Stimulated activated CD8-positive, alpha-beta memory T cell treated with anti-CD3 and anti-CD28 coated beads, Interleukin-4, amount 100 ng/mL, for 4 hours (primary cell): Measurements from ENCODE around the gene FANCM.

ENCODE experiments used
- DNase-seq, 2 donors: peaks; one replicate each; pipeline ENCODE4 v3.0.0-alpha.2; 2020; ENCODE audit warnings: low read depth in 2 of 2, low spot score in 1 of 2

The FANCM gene

GRCh38 chr14:45135659-45136395 lies at the start of gene FANCM:
Gene FANCM (plus strand): TSS chr14:45135930. CDS start chr14:45136032, 102 bp downstream.
- DNase-seq = peak; percentile 68 to 81

- no peak for DNase-seq
Observed at GRCh38 chr14:45089813-45090212, 45.9 kb upstream of the FANCM start.

- DNase-seq = no peak
Observed at GRCh38 chr14:45091710-45092109, 44.0 kb upstream of the FANCM start.

- DNase-seq = no peak
Observed at GRCh38 chr14:45094275-45094674, 41.5 kb upstream of the FANCM start.

GRCh38 chr14:45095143-45095542 lies 40.6 kb upstream of the FANCM start:
- no peak for DNase-seq

- DNase-seq = no peak
Observed at GRCh38 chr14:45096218-45096617, 39.5 kb upstream of the FANCM start.

GRCh38 chr14:45103806-45104205 lies 31.9 kb upstream of the FANCM start:
- no peak for DNase-seq

- DNase-seq = no peak
Observed at GRCh38 chr14:45104561-45104960, 31.2 kb upstream of the FANCM start.

- DNase-seq = no peak
Observed at GRCh38 chr14:45112896-45113781, 22.6 kb upstream of the FANCM start.

- DNase-seq = no peak
Observed at GRCh38 chr14:45114327-45114726, 21.4 kb upstream of the FANCM start.

GRCh38 chr14:45118594-45118993 lies 17.1 kb upstream of the FANCM start:
- no peak for DNase-seq

GRCh38 chr14:45120096-45120495 lies 15.6 kb upstream of the FANCM start:
- DNase-seq = no peak

GRCh38 chr14:45123271-45123670 lies 12.5 kb upstream of the FANCM start:
- DNase-seq = no peak

GRCh38 chr14:45125754-45126153 lies 10.0 kb upstream of the FANCM start:
- no peak for DNase-seq

GRCh38 chr14:45128963-45129629 lies 6.6 kb upstream of the FANCM start:
- no peak for DNase-seq

- DNase-seq = no peak
Observed at GRCh38 chr14:45133683-45134050, 2.1 kb upstream of the FANCM start.

GRCh38 chr14:45134051-45134958 lies 1.4 kb upstream of the FANCM start, which contains the start of gene FKBP3:
Gene FKBP3 (minus strand): TSS chr14:45134481. CDS start chr14:45134456, 25 bp downstream.
- peak; percentile 88 to 90 for DNase-seq

GRCh38 chr14:45135156-45135555 lies 574 bp upstream of the FANCM start:
- no peak for DNase-seq

GRCh38 chr14:45136399-45136798 lies 669 bp downstream of the FANCM start:
- DNase-seq = no peak

GRCh38 chr14:45140661-45141187 lies 5.0 kb downstream of the FANCM start:
- DNase-seq = no peak
